NOMO-1 treated with dmso at 0.1 percent for 144 hours (cell line): ENCODE data around the gene GPHN.

Experiments used
- DNase-seq: peaks from one replicate; lab custom pipeline; 2025; ENCODE audit not compliant: unreplicated experiment; lab: John Stamatoyannopoulos, UW

The GPHN gene

GRCh38 chr14:66507722-66508546 is at the start of gene GPHN:
GPHN (plus strand) TSS chr14:66508147.
- peak; percentile 92 for DNase-seq

- no peak for DNase-seq
These were observed 48.3 kb upstream of the GPHN start for GRCh38 chr14:66459603-66460002.

- DNase-seq, result no peak
These were observed 43.7 kb upstream of the GPHN start for GRCh38 chr14:66464261-66464660.

- DNase-seq, result no peak
These were observed 39.1 kb upstream of the GPHN start for GRCh38 chr14:66468778-66469367.

- DNase-seq, result no peak
These were observed 36.4 kb upstream of the GPHN start for GRCh38 chr14:66471584-66471983.

GRCh38 chr14:66472251-66472650 is 35.7 kb upstream of the GPHN start:
- DNase-seq, result no peak

- no peak for DNase-seq
These were observed 34.7 kb upstream of the GPHN start for GRCh38 chr14:66473223-66473622.

- DNase-seq, result no peak
These were observed 31.0 kb upstream of the GPHN start for GRCh38 chr14:66476964-66477363.

GRCh38 chr14:66477567-66477966 is 30.4 kb upstream of the GPHN start:
- DNase-seq, result no peak

GRCh38 chr14:66482873-66483272 is 25.1 kb upstream of the GPHN start:
- no peak for DNase-seq

GRCh38 chr14:66483322-66483721 is 24.6 kb upstream of the GPHN start:
- no peak for DNase-seq

GRCh38 chr14:66485029-66485428 is 22.9 kb upstream of the GPHN start:
- no peak for DNase-seq

- DNase-seq, result no peak
These were observed 22.0 kb upstream of the GPHN start, which contains the start of gene CCDC196 for GRCh38 chr14:66485910-66486421. CCDC196 (plus strand) TSS chr14:66486371; CDS start chr14:66486503, 132 bp downstream.

GRCh38 chr14:66487164-66487563 is 20.8 kb upstream of the GPHN start:
- DNase-seq, result no peak

- no peak for DNase-seq
These were observed 17.5 kb upstream of the GPHN start for GRCh38 chr14:66490143-66491111.

- no peak for DNase-seq
These were observed 14.2 kb upstream of the GPHN start for GRCh38 chr14:66493750-66494149.

- peak; percentile 10 for DNase-seq
These were observed 12.5 kb upstream of the GPHN start for GRCh38 chr14:66495218-66496098.

- DNase-seq, result no peak
These were observed 11.6 kb upstream of the GPHN start for GRCh38 chr14:66496188-66496807.

- DNase-seq, result no peak
These were observed 11.0 kb upstream of the GPHN start for GRCh38 chr14:66496911-66497310.

- no peak for DNase-seq
These were observed 9.6 kb upstream of the GPHN start for GRCh38 chr14:66498311-66498710.
